NOMO-1 treated with DMSO at 0.1 percent for 48 hours (cell line): ENCODE measurements around the gene SLC22A5.
A peak's percentile ranks its signal among the peaks of the same experiment; 100 is the strongest.
"Not testable (repeated sequence)": the region's sequence is repeated elsewhere in the genome, so short reads cannot be mapped to it uniquely, and the experiment has no call there.

Experiments
- DNase-seq: peaks from one replicate; lab custom pipeline; 2025; ENCODE audit not compliant: unreplicated experiment; lab: John Stamatoyannopoulos, UW

The SLC22A5 gene

DNA sequence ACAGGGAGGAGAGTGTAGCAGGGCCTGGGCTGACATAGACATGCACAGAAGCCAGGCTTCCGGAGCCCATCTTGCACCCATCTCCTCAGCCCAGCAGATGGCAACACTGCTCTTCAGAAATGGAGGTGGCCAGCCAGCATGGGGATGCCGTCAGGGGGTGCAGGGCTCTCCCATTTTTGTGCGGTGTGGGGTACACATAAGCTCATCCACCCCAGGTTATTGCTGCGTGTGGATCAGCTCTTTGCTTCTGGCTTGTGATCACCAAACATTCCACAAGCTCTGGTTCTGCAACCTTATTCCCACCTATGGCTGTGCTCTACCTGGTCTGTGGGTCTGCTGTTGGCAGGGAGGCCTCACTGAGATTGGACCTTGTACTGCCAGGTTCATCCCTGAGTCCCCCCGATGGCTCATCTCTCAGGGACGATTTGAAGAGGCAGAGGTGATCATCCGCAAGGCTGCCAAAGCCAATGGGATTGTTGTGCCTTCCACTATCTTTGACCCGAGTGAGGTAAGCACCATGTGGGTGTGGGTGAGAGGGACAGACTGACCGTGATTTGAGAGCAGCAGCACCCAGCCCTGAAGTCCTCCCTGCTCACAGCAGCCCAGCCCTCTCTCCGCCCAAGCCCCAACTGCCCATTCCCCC, 17.3 kb downstream of the SLC22A5 start:
- peak; percentile 20 for DNase-seq

- DNase-seq: peak; percentile 45
Measured at GRCh38 chr5:132387640-132388117, 18.2 kb downstream of the SLC22A5 start.

DNA sequence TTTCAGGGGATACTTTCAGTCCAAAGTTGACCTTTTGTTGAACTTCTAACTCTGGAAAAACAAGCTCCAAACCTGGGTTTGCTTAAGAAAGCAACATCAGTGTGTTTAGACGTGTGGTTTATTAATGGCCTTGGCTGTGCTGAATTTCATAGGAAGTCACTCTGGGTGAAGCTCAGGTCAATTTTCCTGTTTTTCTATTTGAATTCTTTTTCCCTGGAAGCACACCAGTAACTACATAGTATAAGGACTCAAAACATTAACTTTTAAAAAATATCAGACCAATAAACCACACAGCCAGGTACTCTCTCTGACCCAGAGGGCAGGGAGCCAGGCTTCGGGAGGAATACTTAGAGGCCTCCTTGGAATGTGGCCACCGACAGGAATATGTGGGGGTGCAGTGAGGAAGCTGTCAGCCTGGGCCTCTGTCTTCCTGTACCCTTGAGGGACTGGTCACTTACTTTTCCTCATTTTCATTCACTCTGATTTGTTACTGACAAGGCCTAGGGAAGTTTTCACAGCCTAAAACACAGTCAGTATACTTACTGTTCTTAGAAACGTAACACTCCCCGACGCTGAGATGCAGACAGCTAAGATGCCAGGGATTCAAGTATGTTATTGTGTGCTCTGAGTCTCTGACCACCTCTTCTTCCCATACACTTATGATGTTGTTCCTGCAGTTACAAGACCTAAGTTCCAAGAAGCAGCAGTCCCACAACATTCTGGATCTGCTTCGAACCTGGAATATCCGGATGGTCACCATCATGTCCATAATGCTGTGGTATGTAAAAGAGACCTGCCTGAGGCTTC, 18.9 kb downstream of the SLC22A5 start:
- DNase-seq: no peak

DNA sequence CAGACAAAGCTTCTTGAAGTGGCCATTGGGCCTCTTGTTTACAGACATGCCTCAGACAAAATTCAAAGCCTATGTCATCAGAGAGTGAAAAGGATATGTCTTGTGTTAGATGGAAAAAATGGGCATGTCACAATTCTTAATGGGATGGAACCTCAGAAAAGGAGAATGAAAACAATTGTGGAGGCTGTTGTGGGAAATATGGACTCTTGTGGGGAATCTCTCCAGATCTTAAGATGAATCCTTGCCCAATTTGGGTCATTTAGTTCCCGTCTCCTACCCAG, 19.5 kb downstream of the SLC22A5 start:
- no peak for DNase-seq

DNA sequence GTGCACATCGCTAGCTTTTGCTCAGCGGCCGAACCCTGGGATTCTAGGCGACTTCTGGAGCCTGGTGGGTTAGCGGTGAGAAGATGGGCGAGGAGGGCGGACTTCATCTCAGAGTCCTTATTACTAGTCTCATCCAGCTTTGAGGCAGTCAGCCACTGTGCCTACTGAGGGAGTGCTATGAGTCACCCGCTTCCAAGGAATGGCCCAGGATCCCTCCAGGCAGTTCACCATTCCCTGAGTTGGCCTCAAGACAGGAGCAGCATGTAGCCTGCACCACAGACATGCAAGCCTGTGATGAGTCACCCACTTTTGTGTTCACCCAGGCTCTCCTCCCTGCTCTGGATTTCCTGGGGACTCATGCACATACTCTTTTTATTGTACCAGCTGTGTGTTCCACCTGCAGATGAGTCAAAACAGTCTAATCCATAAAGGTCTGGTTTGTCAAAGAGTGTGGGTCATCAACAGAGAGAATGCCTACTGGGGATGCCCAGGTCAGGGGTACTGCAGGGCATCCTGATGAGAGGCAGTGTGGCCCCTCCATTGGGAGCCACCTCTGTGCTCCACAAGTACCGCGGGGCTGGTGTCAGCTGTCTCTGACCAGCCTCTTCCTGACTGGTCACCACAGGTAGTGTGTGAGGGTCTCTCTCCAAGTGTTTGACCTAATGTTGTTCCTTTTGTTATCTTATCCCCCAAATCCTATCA, 20.2 kb downstream of the SLC22A5 start:
- no peak for DNase-seq

DNA sequence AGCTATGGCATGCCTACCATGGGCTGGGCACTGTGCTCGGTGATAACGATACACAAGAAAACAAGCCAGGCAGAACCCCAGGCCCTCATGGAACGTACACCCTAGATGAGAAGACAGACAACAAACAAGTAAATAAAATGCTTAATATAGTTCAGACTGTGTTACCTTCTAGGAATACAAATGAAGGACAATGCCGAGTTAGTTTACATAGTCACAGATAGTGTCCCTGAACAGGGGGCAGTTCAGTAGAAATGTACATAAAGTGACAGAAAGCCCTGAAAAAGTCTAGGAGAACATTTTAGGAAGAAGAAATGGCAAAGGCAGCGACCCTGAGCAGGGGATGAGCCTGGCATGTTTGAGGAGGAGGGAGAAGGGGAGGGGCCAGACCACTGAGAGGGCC, 21.7 kb downstream of the SLC22A5 start:
- DNase-seq: no peak

DNA sequence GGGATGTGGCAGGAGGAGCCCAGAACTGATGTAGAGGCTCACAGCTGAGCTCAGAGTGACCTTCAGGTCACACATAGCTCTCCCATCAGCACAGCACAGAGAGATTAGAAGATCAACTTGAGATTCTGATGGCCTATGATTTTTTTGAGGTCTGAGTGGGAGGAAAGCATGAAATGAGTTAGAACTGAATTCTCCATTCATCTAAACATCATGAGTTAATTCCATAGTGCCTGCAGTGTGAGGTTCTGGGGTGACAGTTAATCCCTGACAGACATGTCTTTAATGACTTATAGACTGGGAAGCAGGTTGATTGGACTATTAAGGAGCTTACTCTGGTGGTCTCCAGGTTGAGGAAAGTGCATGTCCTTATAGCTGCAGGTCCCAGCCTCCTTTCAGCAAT, 22.4 kb downstream of the SLC22A5 start:
- no peak for DNase-seq

GRCh38 chr5:132392411-132392810, 22.9 kb downstream of the SLC22A5 start:
- no peak for DNase-seq

- DNase-seq: no peak
Measured at GRCh38 chr5:132392978-132393825, 23.7 kb downstream of the SLC22A5 start.

- DNase-seq: no peak
Measured at GRCh38 chr5:132394667-132395259, 25.3 kb downstream of the SLC22A5 start.

GRCh38 chr5:132396589-132397031, 27.1 kb downstream of the SLC22A5 start:
- DNase-seq: no peak

DNA sequence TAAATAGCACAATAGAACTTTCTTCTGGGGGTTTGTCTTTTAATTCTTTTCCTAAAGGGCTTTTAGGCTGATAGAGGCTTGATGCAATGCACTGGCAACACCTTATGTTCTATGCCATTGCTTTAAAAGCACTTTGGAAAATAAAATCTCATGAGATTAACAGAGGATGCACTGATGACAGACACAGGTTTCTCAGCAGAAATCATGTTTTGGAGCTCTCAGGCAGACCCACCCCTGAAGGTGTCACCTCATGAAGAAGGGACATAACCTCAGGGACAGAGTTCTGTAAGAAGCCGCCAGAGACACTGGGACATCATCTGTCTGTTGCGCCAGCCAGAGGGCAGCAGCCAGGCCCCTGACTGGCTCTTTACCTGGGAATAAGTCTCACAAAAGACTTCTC, 27.7 kb downstream of the SLC22A5 start:
- DNase-seq: no peak

- not testable (repeated sequence) for DNase-seq
Measured at GRCh38 chr5:132397936-132398675, 28.6 kb downstream of the SLC22A5 start.

DNA sequence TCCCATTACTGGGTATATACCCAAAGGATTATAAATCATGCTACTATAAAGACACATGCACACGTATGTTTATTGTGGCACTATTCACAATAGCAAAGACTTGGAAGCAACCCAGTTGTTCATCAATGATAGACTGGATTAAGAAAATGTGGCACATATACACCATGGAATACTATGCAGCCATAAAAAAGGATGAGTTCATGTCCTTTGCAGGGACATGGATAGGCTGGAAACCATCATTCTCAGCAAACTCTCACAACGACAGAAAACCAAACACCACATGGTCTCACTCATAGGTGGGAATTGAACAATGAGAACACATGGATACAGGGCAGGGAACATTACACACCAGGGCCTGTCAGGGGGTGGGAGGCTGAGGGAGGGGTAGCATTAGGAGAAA, 34.5 kb downstream of the SLC22A5 start:
- not testable (repeated sequence) for DNase-seq

DNA sequence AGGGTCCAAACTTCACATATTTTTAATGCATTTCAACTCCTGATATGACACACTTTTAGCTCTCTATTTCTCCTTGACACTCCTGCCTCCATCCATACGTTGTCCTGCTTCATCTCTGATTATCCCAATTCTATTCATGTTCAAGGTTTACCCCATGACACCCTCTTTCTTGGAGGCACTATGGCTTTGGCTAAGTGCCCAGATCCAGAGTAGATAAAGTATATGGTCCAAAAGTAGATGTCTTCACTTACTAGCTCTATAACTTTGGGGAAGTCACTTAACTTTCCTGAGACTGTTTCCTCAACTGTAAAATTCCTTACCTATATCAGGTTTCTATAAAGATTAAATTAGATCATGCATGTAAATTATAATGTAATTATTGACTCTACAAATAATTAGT, 36.1 kb downstream of the SLC22A5 start:
- DNase-seq: peak; percentile 0

DNA sequence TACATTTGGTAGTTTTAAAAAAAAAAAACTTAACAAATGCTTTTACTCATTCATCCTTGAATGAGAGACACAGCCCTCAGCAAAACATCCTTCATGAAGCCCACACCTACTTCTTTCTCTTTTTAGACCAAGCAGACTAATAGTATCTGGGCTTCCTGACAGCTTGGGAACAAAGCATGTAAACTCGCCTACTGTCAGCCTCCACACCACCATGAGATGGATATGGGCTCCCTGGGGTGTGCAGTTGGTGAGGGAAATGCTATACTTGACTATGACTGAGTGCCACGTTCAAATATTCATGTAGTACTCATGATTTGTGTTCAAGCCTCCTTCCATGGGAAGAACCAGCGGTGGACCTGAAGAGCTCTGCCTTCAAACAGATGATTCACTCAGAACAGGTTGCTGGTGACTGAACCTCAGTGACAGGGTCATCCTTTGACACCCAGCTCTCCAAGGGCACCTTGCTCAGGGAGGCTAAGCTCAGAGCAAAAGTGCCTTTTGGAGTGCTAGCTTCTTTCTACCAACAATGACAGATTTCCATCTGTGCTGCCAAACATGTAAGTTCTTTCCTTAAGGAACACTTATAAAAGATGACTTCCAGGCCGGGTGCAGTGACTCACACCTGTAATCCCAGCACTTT, 36.8 kb downstream of the SLC22A5 start:
- no peak for DNase-seq

DNA sequence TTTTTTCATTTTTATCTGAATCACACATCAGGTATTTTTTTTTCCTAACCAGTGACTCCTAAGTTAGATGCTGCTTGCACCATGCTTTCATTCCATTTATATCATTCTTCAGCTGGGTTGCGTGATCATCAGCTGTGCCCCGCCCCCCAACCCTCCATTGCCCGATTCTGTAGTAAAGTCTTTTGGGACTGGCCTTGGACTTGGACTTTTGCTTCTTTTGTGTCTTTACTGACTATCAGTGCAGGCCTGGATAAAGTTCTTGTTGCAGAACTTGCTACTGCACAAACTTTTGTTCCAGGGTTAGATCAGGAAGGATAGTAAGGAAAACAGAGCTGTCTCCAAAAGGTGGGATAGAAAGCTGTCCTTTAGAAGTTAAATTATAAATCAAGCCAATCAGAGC, 38.5 kb downstream of the SLC22A5 start:
- no peak for DNase-seq

GRCh38 chr5:132408456-132408855, 38.9 kb downstream of the SLC22A5 start:
- no peak for DNase-seq

- no peak for DNase-seq
Measured at GRCh38 chr5:132408965-132409364, 39.5 kb downstream of the SLC22A5 start.
